SK-N-MC (cell line): ENCODE data around the gene RTN4.

ENCODE experiments used
- EZH2 ChIP-seq: fragments of 200-600 bp; sonication (generic); IDR thresholded peaks from one replicate; pipeline ENCODE4 v1.6.1; 2017; ENCODE audit warnings: antibody characterized with exemption
- FOXP2 ChIP-seq: optimal IDR thresholded peaks from 2 replicates; pipeline ENCODE3; 2011; ENCODE audit warnings: mild to moderate bottlenecking, moderate library complexity; ENCODE audit not compliant: insufficient read depth; ENCODE audit errors: extremely low read length, control extremely low read depth
- POLR2AphosphoS5 ChIP-seq: IDR thresholded peaks from 2 replicates; pipeline ENCODE4 v1.6.1; 2012; ENCODE audit warnings: mild to moderate bottlenecking, low read depth, low read length, borderline replicate concordance

- no peak for TF ChIP-seq EZH2
- no peak for TF ChIP-seq POLR2AphosphoS5
- no peak for TF ChIP-seq FOXP2
These were observed 105.4 kb downstream of the RTN4 start for GRCh38 chr2:54944724-54945326.
